ENCODE data around the gene BRINP3.

BRINP3 gene

DNA sequence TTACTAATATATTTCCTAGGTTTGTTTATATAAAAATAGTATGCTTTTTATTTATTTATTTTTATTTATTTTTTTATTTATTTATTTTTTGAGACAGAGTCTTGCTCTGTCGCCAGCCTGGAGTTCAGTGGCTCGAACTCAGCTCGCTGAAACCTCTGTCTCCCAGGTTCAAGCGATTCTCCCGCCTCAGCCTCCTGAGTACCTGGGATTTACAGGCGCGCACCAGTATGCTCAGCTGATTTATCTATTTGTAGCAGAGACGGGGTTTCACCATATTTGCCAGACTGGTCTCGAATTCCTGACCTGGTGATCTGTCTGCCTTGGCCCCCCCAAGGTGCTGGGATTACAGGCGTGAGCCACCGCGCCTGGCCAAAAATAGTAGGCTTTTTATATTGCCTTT lies 33.2 kb downstream of the BRINP3 start:
- DNase-seq, result no peak

DNA sequence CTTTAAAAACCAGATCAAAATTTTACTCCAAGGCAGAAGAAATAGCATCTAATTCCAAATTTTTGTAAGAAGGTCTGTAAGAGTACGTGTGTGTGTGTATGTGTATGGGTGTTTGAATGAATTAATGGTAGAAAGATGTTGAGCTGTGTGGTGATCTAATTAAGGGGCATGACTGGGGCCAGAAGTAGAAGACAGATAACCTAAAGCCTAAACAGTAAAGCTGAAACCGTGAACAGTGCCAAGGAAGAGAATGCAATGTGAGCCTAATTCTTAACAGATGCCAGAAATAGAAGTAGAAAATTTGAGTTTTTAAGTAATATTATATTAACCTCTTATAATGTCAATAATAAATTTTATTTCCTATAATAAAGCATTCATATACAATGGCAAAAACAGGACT lies 38.2 kb downstream of the BRINP3 start:
- no peak for DNase-seq

DNA sequence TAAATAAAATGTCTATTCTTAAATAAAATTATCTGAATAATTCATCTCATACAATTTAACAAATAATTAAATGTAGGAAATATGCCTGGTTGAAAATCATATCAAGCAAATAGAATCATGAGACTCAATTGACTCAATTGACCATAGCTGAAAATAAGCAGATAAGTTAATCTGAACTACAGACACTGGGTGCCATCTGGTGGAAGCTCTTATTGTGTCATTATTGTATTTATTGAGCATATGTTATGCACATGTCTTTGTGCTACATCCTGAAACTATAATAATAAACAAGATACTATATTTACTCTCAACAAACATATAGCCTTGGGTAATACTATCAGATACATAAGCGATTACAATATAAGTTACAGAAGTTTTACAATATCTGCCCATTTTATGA lies 41.0 kb downstream of the BRINP3 start:
- DNase-seq, result no peak

DNA sequence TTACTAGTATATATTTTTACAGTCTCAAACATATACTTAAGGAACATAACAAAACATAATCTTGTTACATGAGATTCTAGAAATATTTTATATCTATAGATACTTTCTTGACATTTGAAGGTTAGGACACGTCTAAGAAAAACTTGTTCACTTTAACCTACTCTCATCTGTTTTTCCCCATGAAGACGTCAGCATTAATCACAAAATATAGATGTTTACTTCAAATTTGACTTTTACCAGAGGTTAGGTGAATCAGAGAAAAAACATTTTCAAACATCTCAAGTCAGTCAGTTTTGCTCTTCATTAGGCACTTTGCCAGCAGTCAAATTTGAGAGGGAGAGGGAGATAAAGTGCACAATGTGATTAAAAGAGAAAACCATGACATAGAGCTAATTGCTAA lies 47.7 kb downstream of the BRINP3 start:
- DNase-seq, result no peak

DNA sequence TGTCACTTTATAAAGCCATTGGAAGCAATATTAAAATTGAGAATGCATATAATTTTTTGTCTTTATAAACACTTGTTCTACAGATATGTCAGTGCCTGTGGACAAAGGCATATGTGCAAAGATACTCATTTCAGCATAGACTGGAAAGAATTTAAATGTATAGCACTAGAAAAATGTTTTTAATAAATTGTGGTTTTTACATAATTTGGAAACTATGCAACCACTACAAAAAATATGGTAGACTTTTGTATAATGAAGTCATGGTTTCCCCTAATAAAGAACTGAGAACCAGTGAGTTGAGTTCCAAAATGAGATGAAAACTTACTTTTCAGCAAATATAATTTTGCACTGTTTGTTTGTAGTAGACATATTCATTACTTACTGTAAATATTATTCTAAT lies 48.5 kb downstream of the BRINP3 start:
- DNase-seq, result no peak

DNA sequence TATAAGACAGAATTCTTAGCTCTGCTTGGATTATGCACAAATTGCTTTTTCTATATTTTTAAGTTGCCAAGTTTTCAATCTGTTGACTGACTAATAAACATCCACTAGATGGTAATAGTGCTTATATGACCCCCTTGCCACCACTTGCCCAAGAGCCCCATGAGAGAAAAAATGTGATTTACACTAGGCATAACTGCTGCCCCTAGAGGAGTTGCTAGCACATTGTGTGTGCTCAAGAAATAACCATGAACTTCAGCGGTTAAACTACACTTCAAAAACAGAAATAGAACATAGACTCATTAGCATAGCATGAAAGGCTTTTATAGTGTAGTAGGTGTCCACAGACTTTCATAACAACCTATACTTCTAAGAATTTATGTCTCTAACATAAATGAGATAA lies 61.4 kb downstream of the BRINP3 start:
- no peak for DNase-seq

DNA sequence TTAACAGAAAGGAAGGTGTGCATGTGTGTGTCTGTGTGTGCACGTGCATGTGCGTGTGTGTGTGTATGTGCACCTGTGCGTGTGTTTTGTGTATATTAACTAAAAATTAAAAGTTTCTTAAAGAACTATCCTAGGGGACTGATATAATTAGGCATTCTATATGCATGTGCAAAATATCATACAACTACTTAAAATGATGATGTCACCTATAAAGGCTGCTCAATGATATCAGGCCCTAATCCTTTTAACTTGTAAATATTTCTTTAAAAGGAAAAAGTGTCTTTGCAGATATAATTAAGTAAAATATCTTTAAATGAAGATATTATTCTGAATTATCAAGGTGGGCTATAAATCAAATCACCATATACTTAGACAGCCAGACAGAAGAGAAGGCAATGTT lies 64.5 kb downstream of the BRINP3 start:
- DNase-seq, result no peak

DNA sequence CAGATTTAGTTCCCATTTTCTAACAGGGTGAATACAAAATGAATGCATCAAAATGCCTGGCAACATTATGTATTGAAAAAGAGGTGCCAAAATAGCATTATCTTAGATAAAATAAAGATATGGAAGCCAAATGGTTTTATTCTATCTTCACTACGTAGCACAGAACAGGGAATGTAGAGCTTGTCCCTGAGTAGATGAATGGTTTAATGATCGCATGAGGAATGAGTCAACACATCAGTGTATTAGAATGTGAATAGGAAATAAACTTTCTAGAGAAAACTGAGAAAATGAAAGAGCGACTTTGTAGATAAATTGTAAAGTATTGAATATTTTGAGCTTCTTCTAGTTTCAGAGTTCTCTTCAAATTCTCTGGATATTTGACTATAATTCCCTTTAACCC lies 74.3 kb downstream of the BRINP3 start:
- DNase-seq, result no peak

DNA sequence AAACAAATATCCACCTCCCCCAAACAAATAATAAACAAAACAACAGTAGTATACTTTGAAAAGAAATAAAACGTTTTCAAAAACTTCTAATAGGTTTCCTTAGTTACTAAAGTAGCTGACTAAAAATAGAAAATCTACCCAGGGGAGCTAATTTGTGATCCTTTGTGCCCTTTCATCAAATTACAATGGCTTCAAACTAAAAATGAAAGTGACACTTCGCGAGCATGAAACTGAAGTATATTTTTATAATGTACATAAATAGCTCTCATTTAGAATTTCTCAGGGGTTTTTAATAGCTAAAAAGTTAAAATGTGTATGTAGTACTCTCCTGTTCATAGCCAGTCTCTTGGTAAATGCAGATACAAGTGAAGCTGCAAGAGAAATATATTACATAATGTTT lies 78.4 kb downstream of the BRINP3 start:
- no peak for DNase-seq

DNA sequence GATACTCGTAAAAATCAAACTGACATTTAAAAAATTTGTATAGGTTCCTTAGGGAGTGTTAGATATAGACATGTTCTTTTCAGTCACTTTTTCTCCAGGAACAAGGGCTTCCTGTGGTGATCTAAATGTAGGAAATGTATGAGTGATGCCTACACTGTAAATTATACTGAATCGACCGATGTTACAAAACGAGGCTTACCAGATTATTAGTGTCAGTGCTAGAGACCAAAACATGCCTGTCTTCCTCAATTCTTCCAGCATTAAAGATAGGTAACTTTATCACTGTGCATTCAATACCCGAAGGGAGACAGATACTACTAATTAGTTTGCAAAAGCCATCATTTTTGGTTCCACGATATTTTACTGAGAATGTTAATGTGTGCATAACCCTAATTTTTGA lies 86.1 kb downstream of the BRINP3 start:
- no peak for DNase-seq

DNA sequence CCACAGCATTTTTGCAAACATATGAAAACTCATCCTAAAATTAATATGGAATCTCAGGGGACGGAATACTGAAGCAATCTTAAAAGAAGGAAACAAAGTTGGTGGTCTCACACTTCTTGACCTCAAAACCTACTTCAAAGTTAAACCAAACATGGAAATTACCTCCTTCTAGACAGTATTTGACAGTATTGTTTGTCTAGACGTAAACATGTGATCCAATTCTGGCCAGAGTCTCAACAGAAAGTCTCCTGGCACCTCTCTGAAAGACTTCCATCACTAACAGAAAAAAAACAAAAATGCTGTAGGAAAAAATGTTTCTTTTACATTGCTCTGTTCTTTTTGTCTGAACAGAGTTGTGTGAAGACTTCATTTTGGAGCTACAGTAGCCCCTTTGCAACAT lies 99.7 kb downstream of the BRINP3 start:
- DNase-seq, result no peak

DNA sequence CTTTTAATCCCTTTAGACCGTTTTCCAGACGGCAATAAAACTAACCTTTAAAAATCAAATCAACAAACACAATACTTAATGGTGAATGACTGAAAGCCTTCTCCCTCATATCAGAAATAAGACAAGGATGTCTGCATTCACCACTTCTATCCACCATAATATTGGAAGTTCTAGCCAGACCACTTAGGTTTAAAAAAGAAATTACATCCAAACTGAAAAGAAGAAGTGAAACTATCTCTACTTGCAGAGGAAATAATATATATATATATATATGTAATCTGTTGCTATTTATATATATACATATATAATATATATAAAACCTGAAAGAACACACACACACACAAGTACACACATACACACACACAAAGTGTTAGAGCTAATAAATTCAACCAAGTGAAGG lies 100.4 kb downstream of the BRINP3 start:
- DNase-seq, result no peak

DNA sequence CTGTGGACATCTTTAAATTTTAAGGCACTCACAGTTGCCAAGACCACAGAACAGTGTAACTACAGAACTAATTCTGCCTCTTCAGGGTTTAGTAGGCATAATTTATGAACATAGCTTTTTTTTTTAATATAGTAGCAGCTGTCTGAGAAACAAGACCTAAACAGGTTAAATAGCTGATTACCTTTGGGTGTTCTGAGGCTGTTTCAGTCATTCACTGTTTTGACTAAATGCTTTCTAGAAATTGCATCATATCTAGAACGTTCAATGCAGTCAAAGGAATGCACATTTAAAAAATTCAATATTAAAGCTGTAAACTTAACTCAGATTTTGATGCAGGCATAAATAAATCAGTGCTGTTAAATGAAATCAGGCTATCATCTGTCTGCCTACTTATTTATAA lies 101.6 kb downstream of the BRINP3 start:
- DNase-seq, result no peak

DNA sequence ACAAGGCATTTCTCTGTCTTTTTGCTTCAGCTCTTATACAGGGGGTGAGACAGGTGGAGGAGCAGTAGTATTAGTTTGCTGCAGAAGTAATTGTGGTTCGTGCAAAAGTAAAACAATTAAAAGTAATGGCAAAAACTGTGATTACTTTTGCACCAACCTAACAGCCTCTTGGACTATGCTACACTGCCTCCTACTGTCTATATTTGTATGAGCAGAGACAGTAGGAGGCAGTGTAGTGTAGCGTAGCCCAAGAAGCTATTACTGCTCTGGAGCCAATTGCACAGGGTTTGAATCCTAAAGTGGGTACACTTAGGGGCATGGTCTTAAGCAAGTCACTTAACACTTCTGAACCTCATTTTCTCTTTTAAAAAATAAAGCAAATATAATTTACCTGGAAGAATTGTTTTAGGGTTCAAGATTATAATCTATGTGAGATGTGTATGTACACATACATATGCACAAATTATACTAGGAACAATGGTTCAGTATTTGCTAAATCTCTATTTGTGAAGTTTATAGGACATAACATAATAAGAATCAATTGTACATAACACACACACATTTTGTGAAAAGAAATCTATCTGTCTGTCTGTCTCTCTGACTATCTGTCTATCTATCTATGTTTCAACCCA lies 103.8 kb downstream of the BRINP3 start:
- no peak for DNase-seq

DNA sequence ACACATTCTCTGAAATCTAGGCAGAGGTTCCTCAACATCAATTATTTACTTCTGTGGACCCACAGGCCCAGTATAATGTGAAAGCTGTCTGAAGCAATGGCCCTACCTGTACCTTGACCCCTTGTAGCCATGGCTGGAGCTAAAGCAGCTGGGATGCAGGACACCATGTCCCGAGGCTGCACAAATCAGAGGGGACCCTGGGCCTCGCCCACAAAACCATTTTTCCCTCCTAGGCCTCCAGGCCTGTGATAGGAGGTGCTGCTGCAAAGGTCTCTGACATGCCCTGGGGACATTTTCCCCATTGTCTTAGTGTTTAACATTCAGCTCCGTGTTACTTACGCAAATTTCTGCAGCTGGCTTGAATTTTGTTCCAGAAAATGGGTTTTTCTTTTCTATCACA lies 110.5 kb downstream of the BRINP3 start:
- DNase-seq, result no peak

DNA sequence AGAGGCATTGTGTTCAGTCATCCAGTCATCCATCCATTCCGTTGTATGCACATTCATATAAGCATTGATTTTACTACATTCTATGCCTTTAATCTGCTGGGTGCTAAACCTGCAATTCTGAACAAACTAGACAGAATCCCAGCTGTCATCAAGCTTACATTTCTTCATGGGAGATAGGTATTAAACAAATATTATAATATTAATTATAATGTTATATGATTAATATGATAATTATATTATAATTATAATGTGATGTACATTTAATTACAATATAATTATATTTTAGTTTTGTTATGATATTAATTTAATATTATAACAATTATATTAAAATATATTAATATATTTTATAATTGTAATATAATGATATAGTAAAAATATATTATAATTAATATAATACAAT lies 112.4 kb downstream of the BRINP3 start:
- DNase-seq, result no peak

DNA sequence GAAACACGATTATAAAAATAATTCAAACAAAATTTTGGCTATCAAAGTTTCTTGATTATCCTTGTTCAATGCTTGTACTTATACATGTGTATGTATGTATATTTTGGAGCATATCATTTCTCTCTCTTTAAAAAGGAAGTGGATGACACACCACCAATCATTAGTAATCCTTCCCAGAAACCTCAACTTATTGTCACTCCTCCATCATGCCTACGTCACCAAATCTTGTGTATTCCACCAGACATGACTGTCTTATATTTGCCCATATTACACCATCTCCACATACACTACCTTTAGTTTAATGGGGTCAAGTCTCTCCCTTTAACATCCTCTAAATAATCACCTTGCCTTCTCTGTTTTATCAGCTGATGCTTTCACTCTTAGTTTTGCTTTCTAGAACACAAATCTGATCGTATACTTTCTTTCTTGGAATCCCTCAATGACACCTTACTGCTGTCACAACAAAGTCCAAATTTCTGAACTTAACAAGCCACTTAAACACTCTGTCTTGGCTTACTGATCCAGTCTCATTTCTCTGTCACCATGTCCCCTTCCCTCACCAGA lies 124.0 kb downstream of the BRINP3 start:
- DNase-seq, result no peak

DNA sequence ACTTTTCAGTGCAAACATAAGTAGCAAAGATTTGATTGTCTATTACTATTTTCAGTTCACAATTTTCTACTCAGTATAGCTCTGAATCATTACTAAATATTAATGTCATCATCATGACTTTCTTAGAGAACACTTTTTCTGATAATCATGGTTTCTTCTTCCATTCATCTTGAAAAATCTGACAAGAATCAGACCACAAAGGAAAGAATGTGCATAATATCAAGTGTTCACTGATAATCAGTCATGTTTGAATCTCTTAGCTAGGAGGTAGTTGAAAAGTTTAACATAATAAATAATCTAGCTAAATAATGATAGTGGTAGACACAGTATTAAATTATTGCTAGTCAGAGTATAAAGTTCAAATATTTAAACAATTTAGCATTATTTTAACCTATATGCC lies 133.2 kb downstream of the BRINP3 start:
- DNase-seq, result no peak

DNA sequence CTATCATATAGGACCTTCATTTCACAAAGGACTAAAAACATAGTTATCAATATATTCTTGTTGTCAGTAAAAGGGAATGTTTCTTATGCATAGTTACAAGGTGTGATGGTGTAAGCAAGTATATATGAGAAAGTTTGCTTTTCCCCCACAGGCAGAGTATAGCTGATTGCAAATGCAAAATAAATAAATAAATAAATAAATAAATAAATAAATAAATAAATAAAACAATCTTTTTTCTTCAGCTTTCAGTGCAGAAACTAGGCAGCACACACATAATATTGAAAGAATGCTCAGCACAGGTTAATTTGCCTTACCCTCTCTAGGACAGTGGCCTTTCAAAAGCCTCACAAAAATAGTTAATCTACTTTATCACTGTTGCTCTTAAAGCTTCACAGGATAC lies 138.8 kb downstream of the BRINP3 start:
- DNase-seq, result no peak

DNA sequence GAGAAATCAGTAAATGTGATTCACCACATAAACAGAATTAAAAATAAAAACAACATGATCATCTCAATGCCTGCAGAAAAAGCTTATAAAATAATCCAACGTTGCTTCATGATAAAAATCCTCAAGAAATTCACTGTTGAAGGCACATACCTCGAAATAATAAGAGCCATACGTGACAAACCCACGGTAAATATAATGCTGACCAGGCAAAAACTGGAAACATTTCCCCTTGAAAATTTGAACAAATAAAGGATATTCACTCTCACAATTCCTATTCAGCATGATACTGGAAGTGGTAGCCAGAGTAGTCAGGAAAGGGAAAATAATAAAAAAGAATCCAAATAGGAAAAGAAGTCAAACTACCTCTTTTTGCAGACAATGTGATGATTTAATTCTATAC lies 148.8 kb downstream of the BRINP3 start:
- no peak for DNase-seq

DNA sequence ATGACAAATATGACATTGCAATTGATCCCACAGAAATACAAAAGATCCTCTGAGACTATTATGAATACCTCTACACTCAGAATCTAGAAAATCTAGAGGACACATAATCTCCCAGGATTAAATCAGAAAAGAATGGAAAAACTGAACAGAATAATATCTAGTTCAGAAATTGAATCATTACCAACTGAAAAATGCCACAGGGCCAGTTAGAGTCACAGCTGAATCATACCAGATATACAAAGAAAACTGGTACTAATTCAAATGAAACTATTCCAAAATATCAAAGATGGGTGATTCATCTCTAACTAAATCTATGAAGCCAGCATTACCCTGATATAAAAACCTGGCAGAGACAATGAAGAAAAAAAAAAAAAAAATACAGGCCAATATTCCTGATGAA lies 149.3 kb downstream of the BRINP3 start:
- DNase-seq, result no peak

DNA sequence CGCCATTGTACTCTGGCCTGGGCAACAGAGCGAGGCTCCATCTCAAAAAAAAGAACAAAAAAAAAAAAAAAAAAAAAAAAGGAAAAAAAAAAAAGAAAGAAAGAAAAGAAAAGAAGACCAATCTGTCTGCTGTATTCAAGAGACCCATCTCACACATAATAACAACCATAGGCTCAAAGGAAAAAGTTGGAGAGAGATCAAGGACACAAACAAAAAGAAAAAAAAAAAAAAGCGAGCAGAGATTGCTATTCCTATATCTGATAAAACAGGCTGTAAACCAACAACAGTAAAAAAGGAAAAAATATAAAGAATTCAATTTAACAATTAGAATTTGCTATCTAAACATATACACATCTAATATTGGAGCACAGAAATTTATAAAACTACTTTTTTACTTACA lies 150.4 kb downstream of the BRINP3 start:
- no peak for DNase-seq

DNA sequence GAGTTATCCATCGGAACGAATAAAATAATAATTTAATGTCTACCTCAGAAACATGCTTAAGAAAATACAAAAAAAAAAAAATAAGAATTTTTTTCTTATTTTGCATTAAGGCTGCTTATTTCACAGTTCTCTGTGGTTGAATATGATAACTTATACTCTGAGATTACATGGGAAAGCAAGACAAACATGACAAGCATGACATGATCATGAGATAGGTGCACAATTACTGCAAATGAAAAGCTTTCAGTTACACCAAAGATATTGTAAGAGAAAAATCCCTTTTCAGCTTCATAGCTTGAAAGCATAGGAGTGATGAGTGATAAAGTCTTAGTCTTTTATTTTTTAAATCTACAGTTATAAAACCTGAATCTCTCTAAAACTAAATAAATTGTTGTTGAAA lies 154.1 kb downstream of the BRINP3 start:
- no peak for DNase-seq

DNA sequence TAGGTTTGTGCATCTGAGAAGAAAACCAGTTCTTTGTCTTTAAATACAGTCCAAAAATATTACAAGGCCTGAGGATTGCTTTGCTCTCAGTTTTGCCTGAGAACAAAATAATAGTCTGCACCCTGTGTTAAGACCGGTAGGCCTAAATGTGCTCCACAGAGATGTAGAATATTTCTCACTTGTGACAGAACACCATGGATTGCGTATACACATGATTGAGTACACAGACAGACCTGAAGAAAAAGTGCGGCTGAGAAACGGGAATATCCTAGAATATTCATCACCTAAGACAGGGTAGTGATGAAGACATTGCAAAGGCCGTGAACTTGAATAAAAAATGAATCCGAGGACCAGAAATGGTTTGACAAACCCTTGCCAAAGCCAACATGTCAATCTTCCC lies 155.4 kb downstream of the BRINP3 start:
- DNase-seq, result no peak

DNA sequence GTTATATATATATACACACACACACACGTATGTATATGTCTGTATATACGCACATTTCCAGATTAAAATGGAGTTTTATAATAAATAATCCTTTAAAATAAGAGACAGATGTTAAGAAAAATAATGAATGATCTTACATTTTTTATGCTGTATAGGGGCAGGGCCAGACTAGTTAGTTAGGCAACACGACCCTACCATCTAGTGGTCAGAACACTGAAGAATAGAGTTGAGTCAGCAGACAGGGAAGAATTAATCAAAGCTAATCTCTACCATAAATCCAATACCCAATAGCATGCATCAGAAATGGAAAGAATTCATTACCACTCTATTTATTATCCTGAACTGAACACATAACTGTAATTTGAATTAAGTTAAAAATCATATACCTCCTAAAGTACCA lies 156.7 kb downstream of the BRINP3 start:
- DNase-seq, result no peak

DNA sequence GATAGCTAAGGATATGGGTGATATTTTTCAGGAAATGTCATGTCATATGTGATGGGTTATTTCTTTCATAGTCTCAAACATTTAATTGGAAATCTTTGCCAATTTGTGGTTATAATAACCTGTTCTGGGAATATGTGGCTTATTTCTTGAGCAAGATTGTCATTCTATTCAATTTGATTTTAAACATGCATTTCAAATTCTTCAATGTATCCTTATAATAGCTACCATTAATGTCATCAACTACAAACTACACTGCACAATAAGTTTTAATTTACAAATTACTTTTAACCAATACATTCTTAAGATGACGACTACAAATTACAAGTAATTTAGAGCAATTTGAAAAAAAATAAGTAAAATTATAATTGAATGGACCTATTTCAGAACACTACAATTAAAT lies 164.9 kb downstream of the BRINP3 start:
- no peak for DNase-seq

Measured in cortex of kidney (tissue), 1 donor.